Measurements from ENCODE around the gene CDC23. TPM values are rescaled to one million over a fixed set of nuclear protein-coding genes. Genes with fewer than 3 reads are reported as not detected.

The CDC23 gene
- total RNA-seq, 1 donor from 2014 or later: 40.8 TPM

DNA sequence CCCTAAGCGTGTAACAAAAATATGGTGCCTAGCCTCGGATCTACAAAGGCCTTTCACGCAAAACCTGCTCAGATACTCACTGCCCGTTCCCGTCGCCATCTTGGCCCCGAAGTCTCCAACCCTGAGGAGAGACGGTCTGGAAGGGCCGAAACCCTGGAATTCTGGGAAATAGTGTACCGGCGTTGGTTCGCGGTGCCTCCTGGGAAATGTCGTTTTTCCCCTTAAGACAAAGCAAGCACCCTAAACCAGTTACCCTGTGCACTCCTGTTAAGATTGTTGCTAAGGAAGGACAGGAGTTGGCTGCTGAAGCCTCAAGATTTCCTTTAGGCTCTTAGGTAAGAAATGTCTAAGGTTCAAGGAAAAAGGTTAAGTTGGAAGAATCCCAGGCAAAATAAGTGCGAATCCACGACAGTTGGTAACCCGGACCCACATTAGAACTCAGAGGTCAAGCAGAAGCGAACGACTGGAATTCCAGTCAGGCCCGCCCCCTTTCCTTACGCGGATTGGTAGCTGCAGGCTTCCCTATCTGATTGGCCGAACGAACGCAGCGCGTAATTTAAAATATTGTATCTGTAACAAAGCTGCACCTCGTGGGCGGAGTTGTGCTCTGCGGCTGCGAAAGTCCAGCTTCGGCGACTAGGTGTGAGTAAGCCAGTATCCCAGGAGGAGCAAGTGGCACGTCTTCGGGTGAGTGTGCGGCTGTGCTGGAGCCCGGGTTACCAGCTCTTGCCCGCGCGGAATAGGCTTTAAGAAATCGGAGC lies 34.4 kb downstream of the CDC23 start, which contains the start of the genes BRD8 and KIF20A:
Gene BRD8, minus strand, starts transcription at position 115 of the 761 bp plus-strand sequence. Its CDS starts 16 bp downstream, at position 99.
Gene KIF20A, plus strand, starts transcription at position 597 of the 761 bp plus-strand sequence. CDS start 569 bp downstream, outside the sequence.
- H3K36me3 Mint-ChIP-seq (ENCODE audit: low read depth, unreplicated experiment): peaks cover 15% of the 10 kb centered on the region
- TF ChIP-seq, protein P1, sequence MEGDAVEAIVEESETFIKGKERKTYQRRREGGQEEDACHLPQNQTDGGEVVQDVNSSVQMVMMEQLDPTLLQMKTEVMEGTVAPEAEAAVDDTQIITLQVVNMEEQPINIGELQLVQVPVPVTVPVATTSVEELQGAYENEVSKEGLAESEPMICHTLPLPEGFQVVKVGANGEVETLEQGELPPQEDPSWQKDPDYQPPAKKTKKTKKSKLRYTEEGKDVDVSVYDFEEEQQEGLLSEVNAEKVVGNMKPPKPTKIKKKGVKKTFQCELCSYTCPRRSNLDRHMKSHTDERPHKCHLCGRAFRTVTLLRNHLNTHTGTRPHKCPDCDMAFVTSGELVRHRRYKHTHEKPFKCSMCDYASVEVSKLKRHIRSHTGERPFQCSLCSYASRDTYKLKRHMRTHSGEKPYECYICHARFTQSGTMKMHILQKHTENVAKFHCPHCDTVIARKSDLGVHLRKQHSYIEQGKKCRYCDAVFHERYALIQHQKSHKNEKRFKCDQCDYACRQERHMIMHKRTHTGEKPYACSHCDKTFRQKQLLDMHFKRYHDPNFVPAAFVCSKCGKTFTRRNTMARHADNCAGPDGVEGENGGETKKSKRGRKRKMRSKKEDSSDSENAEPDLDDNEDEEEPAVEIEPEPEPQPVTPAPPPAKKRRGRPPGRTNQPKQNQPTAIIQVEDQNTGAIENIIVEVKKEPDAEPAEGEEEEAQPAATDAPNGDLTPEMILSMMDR (IDR thresholded peaks at IDR 0.05; ENCODE audit: unreplicated experiment): no peak
- no peak within 1 kb of the TSS for H3K27ac Mint-ChIP-seq (ENCODE audit: unreplicated experiment)
- peaks cover 7% of the 10 kb centered on the region for H3K4me1 Mint-ChIP-seq (ENCODE audit: unreplicated experiment)
- no peaks in the 10 kb centered on the region for H3K9me3 Mint-ChIP-seq (ENCODE audit: unreplicated experiment)
- no peaks in the 10 kb centered on the region for H3K27me3 Mint-ChIP-seq (ENCODE audit: unreplicated experiment)
- no peak within 1 kb of the TSS for H3K4me3 Mint-ChIP-seq (ENCODE audit: unreplicated experiment)
- DNase-seq (ENCODE audit: low spot score): peak; percentile 87

- Mint-ChIP-seq H3K36me3 (ENCODE audit: low read depth, unreplicated experiment) (peaks cover 8% of the 10 kb centered on the region), H3K9me3 (ENCODE audit: unreplicated experiment) (no peaks in the 10 kb centered on the region), H3K4me3 (ENCODE audit: unreplicated experiment) (no peak overlapping the region), H3K4me1 (ENCODE audit: unreplicated experiment) (peaks cover 7% of the 10 kb centered on the region), H3K27me3 (ENCODE audit: unreplicated experiment) (peaks cover 3% of the 10 kb centered on the region), H3K27ac (ENCODE audit: unreplicated experiment) (no peak overlapping the region)
- TF ChIP-seq, protein P1 (IDR thresholded peaks at IDR 0.05; ENCODE audit: unreplicated experiment): no peak
- peak; percentile 7 for DNase-seq (ENCODE audit: low spot score)
Observed at GRCh38 chr5:138177941-138178515, 35.1 kb downstream of the CDC23 start.

- Mint-ChIP-seq H3K4me3 (ENCODE audit: unreplicated experiment) (no peak overlapping the region), H3K9me3 (ENCODE audit: unreplicated experiment) (no peaks in the 10 kb centered on the region), H3K36me3 (ENCODE audit: low read depth, unreplicated experiment) (peaks cover 28% of the 10 kb centered on the region), H3K4me1 (ENCODE audit: unreplicated experiment) (no peaks in the 10 kb centered on the region), H3K27ac (ENCODE audit: unreplicated experiment) (no peak overlapping the region), H3K27me3 (ENCODE audit: unreplicated experiment) (peaks cover 3% of the 10 kb centered on the region)
- no peak for DNase-seq (ENCODE audit: low spot score)
- TF ChIP-seq, protein P1 (IDR thresholded peaks at IDR 0.05; ENCODE audit: unreplicated experiment): no peak
Observed at GRCh38 chr5:138170299-138170698, 42.8 kb downstream of the CDC23 start.

GRCh38 chr5:138169124-138169523 lies 44.0 kb downstream of the CDC23 start:
- no peak overlapping the region for H3K4me3 Mint-ChIP-seq (ENCODE audit: unreplicated experiment)
- DNase-seq (ENCODE audit: low spot score): no peak
- no peak overlapping the region for H3K27ac Mint-ChIP-seq (ENCODE audit: unreplicated experiment)
- H3K4me1 Mint-ChIP-seq (ENCODE audit: unreplicated experiment): no peaks in the 10 kb centered on the region
- peaks cover 3% of the 10 kb centered on the region for H3K27me3 Mint-ChIP-seq (ENCODE audit: unreplicated experiment)
- no peaks in the 10 kb centered on the region for H3K9me3 Mint-ChIP-seq (ENCODE audit: unreplicated experiment)
- TF ChIP-seq, protein P1 (IDR thresholded peaks at IDR 0.05; ENCODE audit: unreplicated experiment): no peak
- H3K36me3 Mint-ChIP-seq (ENCODE audit: low read depth, unreplicated experiment): peaks cover 35% of the 10 kb centered on the region

DNA sequence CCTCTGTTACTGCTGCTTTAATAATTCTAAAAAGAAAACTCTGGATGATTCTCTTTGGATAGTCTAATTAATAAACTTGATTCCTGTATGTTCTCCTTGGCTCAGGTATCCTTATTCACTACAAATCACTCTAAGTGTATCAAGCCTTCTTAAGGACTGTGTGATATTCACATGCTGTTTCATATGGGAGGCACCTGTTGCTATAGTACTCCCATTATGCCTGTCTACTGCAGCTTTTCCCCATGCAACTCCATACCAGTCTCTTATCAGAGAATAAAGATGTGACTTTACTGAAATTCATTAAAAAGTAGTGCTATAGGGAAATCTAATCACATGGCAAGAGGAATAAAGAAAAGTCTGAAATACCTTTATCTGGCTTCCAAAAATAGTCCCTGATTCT lies 49.4 kb downstream of the CDC23 start:
- no peak overlapping the region for H3K4me3 Mint-ChIP-seq (ENCODE audit: unreplicated experiment)
- no peaks in the 10 kb centered on the region for H3K27me3 Mint-ChIP-seq (ENCODE audit: unreplicated experiment)
- no peaks in the 10 kb centered on the region for H3K9me3 Mint-ChIP-seq (ENCODE audit: unreplicated experiment)
- no peak overlapping the region for H3K27ac Mint-ChIP-seq (ENCODE audit: unreplicated experiment)
- TF ChIP-seq, protein P1 (IDR thresholded peaks at IDR 0.05; ENCODE audit: unreplicated experiment): no peak
- DNase-seq (ENCODE audit: low spot score): no peak
- H3K4me1 Mint-ChIP-seq (ENCODE audit: unreplicated experiment): peaks cover 2% of the 10 kb centered on the region
- peaks cover 50% of the 10 kb centered on the region for H3K36me3 Mint-ChIP-seq (ENCODE audit: low read depth, unreplicated experiment)

Measured in endothelial cell (in vitro differentiated cells).